Measurements from ENCODE around the gene PIK3R4.
A peak's percentile ranks its signal among the peaks of the same experiment; 100 is the strongest.

The PIK3R4 gene

GRCh38 chr3:130739848-130740247 lies 6.8 kb downstream of the PIK3R4 start:
- no peak for DNase-seq

DNA sequence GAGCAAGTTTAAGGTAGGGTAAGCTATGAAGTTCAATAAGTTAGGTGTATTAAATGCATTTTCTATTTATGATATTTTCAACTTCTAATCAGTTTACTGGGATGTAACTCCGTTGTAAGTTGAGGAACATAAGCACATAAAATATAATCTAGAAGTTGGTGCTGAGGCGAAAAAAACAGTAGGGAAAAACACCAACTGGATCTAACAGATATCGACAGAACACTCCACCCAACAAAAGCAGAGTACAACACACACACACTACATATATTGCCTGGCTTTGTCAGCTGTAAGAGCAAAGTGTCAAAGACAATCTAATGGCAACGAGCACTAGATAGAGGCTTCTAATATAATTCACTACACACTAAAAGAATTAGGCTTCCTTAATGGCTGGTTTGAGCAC lies 8.4 kb downstream of the PIK3R4 start:
- DNase-seq, result no peak

GRCh38 chr3:130737622-130738021 lies 9.0 kb downstream of the PIK3R4 start:
- no peak for DNase-seq

GRCh38 chr3:130733236-130733875 lies 13.3 kb downstream of the PIK3R4 start:
- DNase-seq, result no peak

DNA sequence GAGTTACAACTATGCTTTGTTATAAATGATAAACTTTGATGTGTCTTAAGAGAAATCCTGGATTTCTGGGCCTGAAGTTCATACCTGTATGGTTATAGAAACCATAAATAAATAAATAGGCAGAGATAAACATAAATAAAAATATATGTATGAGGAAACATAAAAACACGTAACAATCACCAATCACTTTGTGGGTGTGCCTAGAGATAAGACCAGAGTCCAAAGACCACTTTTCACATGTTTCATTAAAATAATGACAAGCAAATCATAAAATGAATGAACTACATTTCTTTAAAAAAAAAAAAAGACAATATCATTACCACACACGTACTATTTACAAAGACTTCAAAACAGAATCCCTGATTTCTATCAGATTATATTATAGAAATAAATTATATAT lies 14.1 kb downstream of the PIK3R4 start:
- no peak for DNase-seq

DNA sequence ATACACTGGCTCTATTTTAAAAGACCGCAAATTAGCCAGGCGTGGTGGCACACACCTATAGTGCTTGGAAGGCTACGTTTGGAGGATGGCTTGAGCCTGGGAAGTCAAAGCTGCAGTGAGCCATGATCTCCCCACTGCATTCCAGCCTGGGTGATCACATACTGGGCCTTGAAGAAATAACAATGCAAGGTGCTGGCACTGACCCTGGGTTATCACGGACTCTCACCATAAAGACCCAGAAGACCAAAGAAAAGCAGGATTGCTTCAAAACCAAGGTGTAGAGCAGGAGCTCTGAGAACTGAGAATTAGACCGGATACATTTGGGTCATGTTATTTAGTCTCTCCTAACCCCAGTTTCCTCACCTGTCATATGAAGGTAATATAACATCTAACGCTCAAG lies 14.8 kb downstream of the PIK3R4 start:
- DNase-seq, result no peak

- no peak for DNase-seq
Measured at GRCh38 chr3:130729154-130729553, 17.5 kb downstream of the PIK3R4 start.

DNA sequence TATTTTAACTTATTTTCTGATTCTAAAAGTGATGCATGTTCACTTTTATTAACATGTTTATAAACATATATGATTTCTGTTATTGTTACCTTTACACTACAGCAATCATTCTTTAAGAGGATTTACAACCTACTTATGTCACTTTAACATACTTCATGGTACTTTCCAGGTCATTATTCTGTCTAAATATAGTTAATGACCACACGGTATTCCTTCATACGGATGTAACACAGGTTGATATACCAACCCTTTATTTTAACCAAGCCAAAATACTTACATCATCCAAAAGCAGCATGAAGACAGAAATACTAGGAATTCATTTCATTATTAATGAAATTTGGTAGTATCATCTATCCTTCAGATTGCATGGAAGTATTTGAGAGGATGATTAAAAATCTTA lies 18.6 kb downstream of the PIK3R4 start:
- no peak for DNase-seq

DNA sequence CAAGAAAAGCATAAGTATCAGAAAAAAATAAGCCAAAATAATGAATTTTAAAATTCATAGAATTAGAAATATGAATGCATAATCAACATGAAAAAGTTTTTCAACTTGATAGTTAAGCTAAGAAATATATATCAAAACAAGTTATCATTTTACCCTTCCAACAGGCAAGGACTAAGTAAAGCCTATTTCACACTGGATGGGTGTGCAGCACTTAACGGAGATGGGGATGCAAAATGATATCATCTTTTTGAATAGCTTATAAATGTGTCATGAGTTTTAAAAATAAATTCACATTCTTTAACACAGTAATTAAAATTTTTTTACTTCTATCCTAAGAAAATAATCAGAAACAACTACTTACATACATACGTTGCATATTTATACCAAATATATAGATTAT lies 20.9 kb downstream of the PIK3R4 start:
- DNase-seq, result no peak

- no peak for DNase-seq
Measured at GRCh38 chr3:130715616-130716015, 31.0 kb downstream of the PIK3R4 start.

- DNase-seq, result no peak
Measured at GRCh38 chr3:130712718-130713423, 33.8 kb downstream of the PIK3R4 start.

DNA sequence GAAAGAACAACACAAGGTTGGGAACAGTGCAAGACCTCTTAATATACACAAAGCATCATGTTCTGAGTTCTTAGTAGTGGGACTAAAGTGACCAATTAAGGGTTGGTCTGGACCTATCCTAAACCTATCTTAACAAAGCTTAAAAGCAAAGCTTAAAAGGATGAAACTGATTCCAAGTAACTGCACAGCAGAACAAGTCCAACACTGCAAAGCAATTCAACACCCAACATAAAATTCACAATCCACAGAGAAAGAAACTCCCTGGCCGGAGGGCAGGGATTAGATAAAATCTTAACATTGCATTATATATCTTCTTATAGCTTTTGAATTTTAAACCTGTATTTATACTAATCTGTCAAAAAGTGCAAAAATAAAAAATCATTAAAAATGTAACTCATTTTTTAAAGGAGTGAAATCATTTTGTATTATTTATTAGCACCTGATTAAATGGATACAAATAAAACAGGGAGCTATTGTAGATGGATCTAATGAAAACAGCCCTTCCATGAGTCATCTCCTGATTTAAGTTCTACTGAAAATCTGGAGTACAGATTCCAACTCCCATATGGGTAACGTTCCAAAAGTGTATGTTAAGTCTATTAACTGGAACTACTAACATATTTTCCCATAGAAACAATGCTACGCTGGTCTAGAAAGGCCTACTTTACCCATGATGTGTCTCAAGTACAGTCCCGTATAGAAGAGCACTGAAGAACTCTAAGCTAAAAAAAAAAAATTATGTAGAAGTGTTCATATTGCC lies 34.9 kb downstream of the PIK3R4 start:
- DNase-seq, result no peak

- no peak for DNase-seq
Measured at GRCh38 chr3:130709671-130710070, 37.0 kb downstream of the PIK3R4 start.

- no peak for DNase-seq
Measured at GRCh38 chr3:130707902-130708601, 38.6 kb downstream of the PIK3R4 start.

DNA sequence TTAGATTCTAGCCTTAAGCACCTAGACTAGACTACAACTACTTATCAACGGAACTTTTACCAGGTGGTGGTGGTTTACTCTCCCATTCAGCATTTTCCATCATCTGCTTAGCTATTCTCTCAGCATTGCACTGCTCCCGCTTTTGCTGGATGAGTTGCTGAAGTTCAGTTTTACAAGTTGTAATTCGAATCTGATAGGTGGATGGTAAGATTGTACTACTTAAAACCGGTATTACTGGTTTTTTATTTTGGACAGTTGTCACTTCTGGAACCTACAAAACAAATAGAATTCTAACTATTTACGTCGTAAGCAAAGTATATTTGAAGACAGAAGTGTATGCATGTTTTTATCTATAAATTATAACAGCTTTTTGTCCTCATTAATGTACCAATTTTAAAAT lies 41.1 kb downstream of the PIK3R4 start:
- DNase-seq, result no peak

GRCh38 chr3:130702985-130703384 lies 43.6 kb downstream of the PIK3R4 start:
- DNase-seq, result no peak

GRCh38 chr3:130700541-130700940 lies 46.1 kb downstream of the PIK3R4 start:
- DNase-seq, result no peak

- peak; percentile 7 for DNase-seq
Measured at GRCh38 chr3:130699765-130700164, 46.9 kb downstream of the PIK3R4 start.

DNA sequence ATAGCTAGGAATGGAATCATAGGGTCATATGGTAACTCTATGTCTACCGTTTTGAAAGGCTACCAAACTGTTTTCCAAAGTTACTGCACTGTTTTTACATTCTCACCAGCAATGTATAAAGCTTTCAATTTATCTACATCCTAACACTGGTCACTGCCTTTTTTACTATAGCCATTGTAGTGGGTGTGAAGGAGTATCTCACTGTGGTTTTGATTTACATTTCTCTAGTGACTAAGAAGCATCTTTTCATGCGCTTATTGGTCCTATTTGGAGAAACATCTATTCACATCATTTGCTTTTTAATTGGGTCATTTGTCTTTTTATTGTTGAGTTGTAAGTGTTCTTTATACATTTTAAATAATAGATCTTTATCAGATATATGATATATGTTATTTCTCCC lies 53.3 kb downstream of the PIK3R4 start:
- DNase-seq, result no peak

DNA sequence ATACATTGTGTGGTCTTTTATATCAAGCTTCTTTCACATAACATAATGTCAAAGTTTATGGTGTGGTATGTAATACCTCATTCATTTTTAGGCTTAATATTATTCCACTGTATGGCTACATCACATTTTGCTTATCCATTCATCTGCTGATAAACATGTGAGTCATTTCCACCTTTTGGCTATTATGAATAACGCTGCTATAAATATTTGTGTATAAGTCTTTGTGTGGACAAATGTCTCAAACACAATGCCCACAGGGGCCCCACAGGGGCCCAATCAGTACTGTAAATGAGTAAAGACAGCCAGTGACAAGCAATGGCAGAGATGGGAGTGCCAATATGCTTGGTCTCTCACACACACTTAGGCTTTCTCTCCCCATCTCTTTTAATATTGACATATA lies 54.2 kb downstream of the PIK3R4 start:
- DNase-seq, result no peak

- DNase-seq, result no peak
Measured at GRCh38 chr3:130688697-130689470, 57.7 kb downstream of the PIK3R4 start.

DNA sequence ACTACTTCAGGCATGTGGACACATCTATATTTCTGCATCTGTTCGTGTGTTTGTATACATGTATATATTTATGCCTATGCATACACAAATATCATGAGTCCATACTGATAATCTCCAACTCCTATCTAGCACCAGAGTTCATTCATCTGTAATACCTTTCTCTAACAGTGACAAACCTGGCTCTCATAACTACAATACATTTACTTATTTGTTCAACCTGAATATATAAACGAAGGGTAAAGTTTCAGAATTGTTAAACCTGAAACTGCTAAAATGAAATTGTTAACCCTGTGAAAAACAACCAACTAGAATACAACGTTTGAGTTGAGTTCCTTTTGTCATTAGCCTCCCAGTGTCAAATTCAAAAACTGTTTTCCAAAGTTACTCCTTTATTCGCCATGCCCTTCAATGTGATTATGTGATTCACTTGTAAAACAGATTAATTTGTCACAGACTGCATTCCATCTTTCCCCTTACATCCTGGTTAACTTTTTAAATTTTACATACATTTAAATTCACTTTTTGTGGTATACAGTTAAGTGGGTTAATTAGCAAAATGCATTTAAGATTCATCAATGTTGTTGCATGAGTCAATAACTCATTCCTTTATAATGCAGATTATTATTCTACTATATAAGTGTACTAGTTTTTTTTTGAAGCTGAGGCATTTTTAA lies 58.5 kb downstream of the PIK3R4 start:
- DNase-seq, result no peak

All from NCI-H2029 (cell line).